ENCODE results near the gene SEPTIN8.
"Not testable (repeated sequence)": the region's sequence is repeated elsewhere in the genome, so short reads cannot be mapped to it uniquely, and the experiment has no call there.

DNA sequence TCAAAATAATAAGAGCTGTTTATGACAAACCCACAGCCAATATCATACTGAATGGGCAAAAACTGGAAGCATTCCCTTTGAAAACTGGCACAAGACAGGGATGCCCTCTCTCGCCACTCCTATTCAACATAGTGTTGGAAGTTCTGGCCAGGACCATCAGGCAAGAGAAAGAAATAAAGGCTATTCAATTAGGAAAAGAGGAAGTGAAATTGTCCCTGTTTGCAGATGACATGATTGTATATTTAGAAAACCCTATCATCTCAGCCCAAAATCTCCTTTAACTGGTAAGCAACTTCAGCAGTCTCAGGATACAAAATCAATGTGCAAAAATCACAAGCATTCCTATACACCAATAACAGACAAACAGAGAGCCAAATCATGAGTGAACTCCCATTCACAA, 27.2 kb upstream of the SEPTIN8 start:
- not testable (repeated sequence) for TF ChIP-seq POLR2A (IDR thresholded peaks at IDR 0.05)
- TF ChIP-seq, protein P1, sequence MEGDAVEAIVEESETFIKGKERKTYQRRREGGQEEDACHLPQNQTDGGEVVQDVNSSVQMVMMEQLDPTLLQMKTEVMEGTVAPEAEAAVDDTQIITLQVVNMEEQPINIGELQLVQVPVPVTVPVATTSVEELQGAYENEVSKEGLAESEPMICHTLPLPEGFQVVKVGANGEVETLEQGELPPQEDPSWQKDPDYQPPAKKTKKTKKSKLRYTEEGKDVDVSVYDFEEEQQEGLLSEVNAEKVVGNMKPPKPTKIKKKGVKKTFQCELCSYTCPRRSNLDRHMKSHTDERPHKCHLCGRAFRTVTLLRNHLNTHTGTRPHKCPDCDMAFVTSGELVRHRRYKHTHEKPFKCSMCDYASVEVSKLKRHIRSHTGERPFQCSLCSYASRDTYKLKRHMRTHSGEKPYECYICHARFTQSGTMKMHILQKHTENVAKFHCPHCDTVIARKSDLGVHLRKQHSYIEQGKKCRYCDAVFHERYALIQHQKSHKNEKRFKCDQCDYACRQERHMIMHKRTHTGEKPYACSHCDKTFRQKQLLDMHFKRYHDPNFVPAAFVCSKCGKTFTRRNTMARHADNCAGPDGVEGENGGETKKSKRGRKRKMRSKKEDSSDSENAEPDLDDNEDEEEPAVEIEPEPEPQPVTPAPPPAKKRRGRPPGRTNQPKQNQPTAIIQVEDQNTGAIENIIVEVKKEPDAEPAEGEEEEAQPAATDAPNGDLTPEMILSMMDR (IDR thresholded peaks at IDR 0.05), result not testable (repeated sequence)
